BE2C (cell line): ENCODE measurements around the gene RCCD1.

Source experiments
- DNase-seq: peaks from one replicate; pipeline ENCODE4 v3.0.0-alpha.2; 2020
- H3K27me3 ChIP-seq: fragments of 250-450 bp; sonication (Bioruptor Pico); 2 replicates; pipeline ENCODE4 v1.5.1; 2020; ENCODE audit warnings: mild to moderate bottlenecking
- H3K36me3 ChIP-seq: fragments of 250-450 bp; sonication (Bioruptor Pico); 2 replicates; pipeline ENCODE4 v1.5.1; 2020; ENCODE audit warnings: mild to moderate bottlenecking
- H3K4me1 ChIP-seq: fragments of 250-450 bp; sonication (Bioruptor Pico); 2 replicates; pipeline ENCODE4 v1.5.1; 2020
- H3K4me3 ChIP-seq: 2 replicates; pipeline ENCODE4 v1.5.1; 2011; ENCODE audit warnings: low read depth, low read length
- H3K9me3 ChIP-seq: fragments of 250-450 bp; sonication (Bioruptor Pico); 2 replicates; pipeline ENCODE4 v1.5.1; 2020
- TF ChIP-seq, protein P1 (sequence below): IDR thresholded peaks from 2 replicates; pipeline ENCODE4 v1.5.1; 2012; ENCODE audit warnings: mild to moderate bottlenecking, low read depth, low read length

Gene RCCD1

DNA sequence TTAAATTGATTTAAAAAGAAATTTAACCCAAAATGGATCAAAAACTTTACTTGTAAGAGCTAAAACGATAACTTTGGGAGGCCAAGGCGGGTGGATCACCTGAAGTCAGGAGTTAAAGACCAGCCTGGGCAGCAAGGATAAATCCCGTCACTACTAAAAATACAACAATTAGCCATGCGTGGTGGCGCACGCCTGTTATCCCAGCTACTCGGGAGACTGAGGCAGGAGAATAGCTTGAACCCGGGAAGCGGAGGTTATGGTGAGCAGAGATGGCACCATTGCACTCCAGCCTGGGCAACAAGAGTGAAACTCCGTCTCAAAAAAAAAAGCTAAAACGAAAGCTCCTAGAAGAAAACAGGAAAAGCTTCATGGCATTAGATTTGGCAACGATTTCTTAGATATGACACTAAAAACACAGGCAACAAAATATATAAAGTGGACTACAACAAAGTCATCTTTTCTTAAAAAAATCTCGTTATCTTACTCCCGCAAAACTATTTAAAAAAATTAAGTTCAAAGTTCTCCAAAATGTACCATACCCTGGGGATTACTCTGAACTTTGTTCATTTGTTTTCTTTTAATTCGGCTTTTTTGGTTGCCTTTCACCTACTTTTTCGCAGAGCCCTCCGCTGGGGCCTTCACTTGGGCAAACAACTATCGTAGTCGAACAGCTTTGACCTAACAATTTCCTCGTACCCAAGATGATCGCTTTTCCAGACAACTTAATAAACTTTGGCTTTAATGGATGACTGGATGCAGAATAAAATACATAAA lies 25.3 kb upstream of the RCCD1 start:
- Histone ChIP-seq H3K4me1 (0 out of 2 replicates have a peak, but pooled peaks cover 3% of the 10 kb centered on the region), H3K36me3 (no peaks in the 10 kb centered on the region), H3K9me3 (no peaks in the 10 kb centered on the region), H3K27me3 (no peaks in the 10 kb centered on the region), H3K4me3 (peak overlapping the region; percentile 79)
- TF ChIP-seq, protein P1, sequence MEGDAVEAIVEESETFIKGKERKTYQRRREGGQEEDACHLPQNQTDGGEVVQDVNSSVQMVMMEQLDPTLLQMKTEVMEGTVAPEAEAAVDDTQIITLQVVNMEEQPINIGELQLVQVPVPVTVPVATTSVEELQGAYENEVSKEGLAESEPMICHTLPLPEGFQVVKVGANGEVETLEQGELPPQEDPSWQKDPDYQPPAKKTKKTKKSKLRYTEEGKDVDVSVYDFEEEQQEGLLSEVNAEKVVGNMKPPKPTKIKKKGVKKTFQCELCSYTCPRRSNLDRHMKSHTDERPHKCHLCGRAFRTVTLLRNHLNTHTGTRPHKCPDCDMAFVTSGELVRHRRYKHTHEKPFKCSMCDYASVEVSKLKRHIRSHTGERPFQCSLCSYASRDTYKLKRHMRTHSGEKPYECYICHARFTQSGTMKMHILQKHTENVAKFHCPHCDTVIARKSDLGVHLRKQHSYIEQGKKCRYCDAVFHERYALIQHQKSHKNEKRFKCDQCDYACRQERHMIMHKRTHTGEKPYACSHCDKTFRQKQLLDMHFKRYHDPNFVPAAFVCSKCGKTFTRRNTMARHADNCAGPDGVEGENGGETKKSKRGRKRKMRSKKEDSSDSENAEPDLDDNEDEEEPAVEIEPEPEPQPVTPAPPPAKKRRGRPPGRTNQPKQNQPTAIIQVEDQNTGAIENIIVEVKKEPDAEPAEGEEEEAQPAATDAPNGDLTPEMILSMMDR: no peak
- DNase-seq: no peak

DNA sequence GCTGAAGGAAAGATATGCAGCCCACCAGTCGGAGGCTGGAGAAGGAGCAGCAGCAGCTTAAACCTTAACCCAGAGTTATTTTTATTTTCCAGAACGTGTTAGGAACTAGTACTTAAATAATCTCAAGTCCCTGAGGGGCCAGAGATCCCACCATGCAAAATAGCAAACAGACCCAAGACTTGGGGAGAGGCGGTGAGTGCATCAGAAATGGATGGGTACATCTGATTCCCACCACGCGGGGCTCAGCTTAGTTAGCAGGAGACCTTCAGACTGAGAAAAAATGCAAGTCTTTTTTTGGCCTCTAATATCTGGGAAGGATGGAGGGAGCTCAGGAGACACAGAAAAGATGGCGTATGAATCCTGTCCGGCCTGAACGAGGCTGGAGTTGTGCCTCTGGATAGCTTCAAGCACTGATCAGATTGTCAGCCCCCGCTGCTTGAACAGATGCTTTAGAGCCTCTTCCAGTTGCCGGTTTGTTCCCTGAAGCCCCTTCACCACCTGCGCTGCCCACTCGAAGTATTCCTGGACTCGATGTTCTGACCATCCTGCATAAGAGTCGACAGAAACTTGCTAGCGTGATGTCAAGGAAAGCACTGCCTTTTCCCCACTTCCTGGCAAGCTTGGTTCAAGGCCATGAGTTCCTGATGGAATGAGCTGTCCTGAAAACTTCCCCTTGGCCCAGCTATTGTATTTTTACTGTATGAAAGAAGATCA lies 23.7 kb upstream of the RCCD1 start:
- Histone ChIP-seq H3K36me3 (no peaks in the 10 kb centered on the region), H3K4me3 (peak overlapping the region; percentile 95), H3K4me1 (0 out of 2 replicates have a peak, but pooled peaks cover 3% of the 10 kb centered on the region), H3K9me3 (no peaks in the 10 kb centered on the region), H3K27me3 (no peaks in the 10 kb centered on the region)
- DNase-seq: no peak
- TF ChIP-seq, protein P1: no peak

- no peak for DNase-seq
- TF ChIP-seq, protein P1: no peak
- Histone ChIP-seq H3K27me3 (no peaks in the 10 kb centered on the region), H3K36me3 (no peaks in the 10 kb centered on the region), H3K4me3 (peak overlapping the region; percentile 95), H3K4me1 (0 out of 2 replicates have a peak, but pooled peaks cover 3% of the 10 kb centered on the region), H3K9me3 (no peaks in the 10 kb centered on the region)
Measured at GRCh38 chr15:90931575-90931827, 23.2 kb upstream of the RCCD1 start.

DNA sequence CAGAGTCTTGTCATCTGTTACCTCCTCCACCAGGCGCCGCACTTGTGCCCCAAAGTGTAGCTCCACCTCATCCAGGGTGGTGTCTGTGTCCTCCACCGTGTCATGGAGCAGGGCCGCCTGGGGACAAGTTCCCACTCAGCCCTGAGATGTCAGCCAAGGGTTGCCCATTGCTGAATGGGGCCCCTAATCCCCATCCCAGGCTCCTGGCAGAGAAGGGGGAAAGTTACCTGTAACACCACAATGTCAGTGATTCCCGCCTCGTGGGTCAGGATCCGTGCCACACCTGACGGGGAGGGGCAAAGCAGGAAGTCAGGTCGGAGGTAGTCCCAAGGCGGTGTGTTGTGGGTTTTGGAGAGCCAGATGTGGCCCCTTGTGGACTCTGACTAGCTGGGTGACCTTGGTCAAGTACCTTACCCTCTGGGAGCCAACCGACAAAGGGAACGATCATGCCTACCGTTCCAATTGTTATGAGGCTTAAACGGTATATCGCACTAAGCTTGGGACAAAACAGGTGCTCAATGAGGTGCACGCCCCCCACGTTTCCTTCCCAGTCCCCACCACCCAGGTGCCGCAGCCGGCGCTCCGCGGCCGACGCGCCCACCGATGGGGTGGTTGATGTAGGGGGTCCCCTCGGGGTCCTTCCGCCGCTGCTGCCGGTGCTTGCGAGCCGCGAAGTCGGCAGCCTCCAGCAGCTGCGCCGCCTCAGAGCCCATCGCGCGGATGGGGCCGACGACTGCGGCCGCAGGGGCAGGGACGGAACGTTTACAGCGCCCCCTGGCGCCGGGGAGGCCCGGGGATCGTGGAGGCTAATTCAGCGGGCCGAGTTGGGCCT lies 22.6 kb upstream of the RCCD1 start, which contains the start of gene HDDC3:
TSS of gene HDDC3 (minus strand) at position 722 of the 832 bp plus-strand sequence. CDS start at position 713, 9 bp downstream.
- Histone ChIP-seq H3K36me3 (no peaks in the 10 kb centered on the region), H3K4me3 (peak within 1 kb of the TSS; percentile 95), H3K27me3 (no peaks in the 10 kb centered on the region), H3K4me1 (0 out of 2 replicates have a peak, but pooled peaks cover 3% of the 10 kb centered on the region), H3K9me3 (no peaks in the 10 kb centered on the region)
- TF ChIP-seq, protein P1: peak; percentile 88
- DNase-seq: peak; percentile 94

DNA sequence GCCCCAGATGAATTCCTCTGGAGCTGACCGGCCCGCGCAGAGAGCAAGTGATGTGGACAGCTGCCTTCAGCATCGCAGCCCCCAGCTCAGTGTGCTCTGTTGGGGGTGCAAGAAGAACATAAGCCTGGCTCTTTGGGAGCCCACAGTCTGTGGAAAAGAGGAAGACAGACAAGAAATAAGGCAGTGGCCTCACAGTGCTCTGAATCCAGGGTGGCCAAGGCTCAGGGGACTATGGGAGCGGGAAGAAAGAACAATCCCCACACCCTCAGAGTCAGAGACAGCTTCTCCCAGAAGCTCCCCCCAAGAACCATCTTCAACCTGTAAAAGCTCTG lies 22.1 kb upstream of the RCCD1 start:
- 0 out of 2 replicates have a peak, but pooled peaks cover 3% of the 10 kb centered on the region for H3K4me1 ChIP-seq

More for the DNA sequence above, 22.1 kb upstream of the RCCD1 start:
- TF ChIP-seq, protein P1: no peak
- no peaks in the 10 kb centered on the region for H3K36me3 ChIP-seq
- H3K27me3 ChIP-seq: no peaks in the 10 kb centered on the region
- H3K9me3 ChIP-seq: no peaks in the 10 kb centered on the region
- H3K4me3 ChIP-seq: peak overlapping the region; percentile 95
- no peak for DNase-seq
